GM21423 (cell line): ENCODE data around the gene SLC8A1.

Experiments
- ATAC-seq: cut with Tn5 transposase; IDR thresholded peaks from one replicate; pipeline ENCODE4 v1.9.1; 2021; ENCODE audit warnings: mild to moderate bottlenecking, moderate library complexity; ENCODE audit not compliant: unreplicated experiment

The SLC8A1 gene

DNA sequence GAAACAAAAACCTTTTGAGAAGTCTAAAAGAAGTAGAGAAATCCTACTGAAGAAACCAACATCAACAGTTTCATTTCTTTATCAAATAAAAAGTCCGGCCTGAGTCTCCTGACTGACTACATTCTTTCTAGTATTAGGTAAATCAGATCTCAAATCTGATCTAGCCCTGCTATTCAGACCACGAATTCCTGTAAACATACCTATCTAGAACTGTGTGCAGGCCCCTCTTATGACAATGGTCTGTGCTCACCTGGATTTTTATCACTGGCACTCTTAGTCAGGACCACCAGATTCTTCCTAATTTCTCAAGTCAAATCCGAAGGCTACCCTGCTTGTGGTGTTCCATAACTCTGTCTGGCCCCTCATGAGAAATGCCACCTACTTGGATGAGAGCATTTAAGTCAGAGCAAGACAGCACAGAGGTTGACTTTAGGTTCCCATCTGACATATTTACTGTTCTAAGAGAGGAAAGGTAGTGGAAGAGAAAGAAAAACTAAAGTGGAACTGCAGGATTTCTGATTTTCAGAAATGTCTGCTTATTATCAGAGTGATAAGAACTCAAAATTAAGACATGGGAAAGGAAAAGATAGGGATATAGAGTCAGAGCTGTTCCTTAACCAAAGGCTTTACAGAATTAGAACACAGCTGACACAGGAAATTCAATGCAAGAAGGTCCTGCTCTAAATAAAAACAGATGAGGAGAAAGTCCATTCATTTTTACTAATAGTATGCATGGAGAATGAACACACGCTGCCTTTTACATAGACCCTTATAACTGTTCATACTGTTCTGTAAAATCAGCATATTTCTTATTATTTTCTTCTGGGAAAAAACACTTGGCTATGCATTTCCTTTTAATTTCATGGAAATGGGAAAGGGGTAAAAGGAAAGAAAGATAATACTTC lies 56.5 kb downstream of the SLC8A1 start:
- no peak for ATAC-seq

- ATAC-seq: no peak
Observed at GRCh38 chr2:40394597-40394996, 57.3 kb downstream of the SLC8A1 start.

DNA sequence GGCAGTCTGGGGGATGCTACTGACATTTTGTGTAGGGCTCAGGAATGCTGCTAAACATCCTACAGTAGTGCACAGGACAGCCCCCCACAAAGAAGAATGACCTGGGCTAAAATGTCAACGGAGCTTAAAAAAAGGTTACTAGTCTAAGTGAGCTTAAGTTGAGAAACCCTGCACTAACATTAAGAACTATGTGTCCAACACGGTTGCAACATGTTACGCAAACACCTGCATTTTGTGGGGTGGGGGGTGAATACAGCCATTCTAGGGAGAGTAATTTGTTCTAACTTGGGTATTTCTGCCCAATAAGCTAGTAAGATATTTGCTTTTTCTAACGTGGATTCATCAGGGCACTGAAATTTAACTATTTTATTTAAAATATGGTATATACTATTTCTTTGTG lies 57.9 kb downstream of the SLC8A1 start:
- no peak for ATAC-seq

- ATAC-seq: no peak
Observed at GRCh38 chr2:40388161-40388560, 63.7 kb downstream of the SLC8A1 start.

GRCh38 chr2:40386177-40386576 lies 65.7 kb downstream of the SLC8A1 start:
- no peak for ATAC-seq

GRCh38 chr2:40384714-40385113 lies 67.2 kb downstream of the SLC8A1 start:
- ATAC-seq: no peak

GRCh38 chr2:40384233-40384632 lies 67.7 kb downstream of the SLC8A1 start:
- no peak for ATAC-seq

DNA sequence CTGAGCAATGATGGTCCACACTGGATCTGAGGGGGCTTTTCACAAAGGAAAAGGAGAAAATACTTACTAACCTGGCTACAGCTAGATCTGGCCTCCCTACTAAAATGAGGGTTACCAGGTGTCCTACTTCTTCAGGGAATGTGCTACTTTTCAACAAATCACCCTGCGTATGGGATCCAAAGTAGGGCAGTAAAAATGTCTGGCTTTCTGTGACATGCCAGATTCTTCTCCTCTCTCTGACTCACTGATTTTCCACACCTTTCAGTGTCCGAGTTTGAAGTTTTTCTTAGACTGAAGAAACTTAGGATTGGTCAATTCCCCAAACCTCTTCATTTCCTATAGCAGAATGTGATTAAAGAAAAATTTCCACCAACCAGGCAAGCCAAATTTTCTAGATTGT lies 71.2 kb downstream of the SLC8A1 start:
- ATAC-seq: no peak

DNA sequence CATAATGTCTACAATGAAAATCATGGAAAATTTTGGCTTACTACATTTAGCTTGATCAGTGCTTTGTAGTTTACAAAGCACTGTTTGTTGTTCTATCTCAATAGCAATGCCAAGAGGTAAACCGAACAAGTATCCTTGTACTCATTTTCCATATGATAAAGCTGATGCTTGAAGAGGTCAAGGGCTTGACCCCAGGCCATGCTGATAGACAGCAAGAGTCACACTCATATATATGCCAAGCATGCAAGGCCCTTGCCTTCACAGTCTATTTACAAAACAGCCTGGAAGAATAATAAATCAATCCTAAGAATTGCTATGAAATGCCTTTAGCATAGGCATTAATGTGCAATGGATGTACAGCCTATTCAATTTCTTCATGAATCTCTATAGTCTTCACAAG lies 71.8 kb downstream of the SLC8A1 start:
- no peak for ATAC-seq

DNA sequence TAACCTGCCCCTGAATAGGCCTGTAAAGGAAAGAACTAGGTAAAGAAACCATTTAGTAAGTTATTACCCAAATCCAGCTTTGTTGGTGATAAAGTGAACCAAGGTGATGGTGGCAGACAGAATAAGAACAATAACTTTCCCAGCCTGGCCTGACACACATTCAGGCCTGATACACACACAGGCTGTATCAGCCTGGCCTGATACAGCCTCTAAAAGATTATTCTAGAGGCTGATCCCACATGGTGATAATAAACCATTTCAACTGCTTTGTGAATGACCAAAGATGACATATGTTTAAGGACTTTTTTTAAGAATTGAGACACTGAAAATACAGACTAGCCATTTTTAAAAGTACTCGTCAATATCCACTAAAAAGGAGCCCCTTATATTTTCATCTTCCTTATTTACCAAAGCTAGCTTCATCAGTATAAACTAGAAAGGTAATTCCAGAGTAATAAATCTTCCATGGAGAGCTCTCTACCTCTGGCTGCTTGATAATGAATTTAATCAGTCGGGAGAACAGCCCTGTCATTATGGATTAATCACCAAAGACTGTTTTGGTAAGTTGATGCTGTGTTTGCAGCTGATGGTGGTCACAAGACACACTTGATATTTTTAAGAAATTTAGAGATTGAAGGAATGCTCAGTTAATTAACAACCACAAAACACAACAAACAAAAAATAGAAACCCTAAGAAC lies 77.2 kb downstream of the SLC8A1 start:
- no peak for ATAC-seq

GRCh38 chr2:40373111-40373510 lies 78.8 kb downstream of the SLC8A1 start:
- ATAC-seq: no peak

DNA sequence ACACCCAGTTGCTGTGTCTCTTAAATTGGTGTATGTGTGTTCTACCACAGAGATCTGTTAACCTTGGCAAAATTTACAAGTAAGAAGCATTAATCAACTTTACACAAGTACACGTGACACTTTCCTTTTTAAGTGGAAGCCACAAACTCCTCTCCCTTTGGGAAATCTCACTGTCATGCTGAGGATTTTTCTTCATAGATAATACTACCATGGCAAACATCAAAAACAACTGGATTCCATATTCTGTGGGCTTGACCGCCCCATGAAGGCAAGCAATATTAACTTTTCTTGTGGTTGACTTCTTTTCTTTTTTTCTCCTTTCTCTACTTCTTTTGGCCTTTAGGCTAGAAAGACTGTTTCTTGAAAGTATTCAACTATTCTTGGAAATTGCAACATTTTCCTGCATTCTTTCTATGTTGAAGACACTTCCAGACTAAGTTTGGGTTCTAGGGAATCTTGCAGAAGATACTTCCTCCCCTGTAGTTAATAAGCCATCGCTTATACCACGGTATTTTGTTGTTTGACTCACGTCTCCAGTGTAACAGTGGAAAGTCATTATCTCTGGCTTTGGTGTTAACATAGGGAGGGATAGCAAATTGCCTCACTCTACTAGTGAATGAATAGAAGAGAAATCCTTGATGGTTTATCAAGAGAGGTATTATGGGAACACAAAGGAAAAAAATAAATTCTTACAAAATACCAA lies 79.5 kb downstream of the SLC8A1 start:
- ATAC-seq: no peak

DNA sequence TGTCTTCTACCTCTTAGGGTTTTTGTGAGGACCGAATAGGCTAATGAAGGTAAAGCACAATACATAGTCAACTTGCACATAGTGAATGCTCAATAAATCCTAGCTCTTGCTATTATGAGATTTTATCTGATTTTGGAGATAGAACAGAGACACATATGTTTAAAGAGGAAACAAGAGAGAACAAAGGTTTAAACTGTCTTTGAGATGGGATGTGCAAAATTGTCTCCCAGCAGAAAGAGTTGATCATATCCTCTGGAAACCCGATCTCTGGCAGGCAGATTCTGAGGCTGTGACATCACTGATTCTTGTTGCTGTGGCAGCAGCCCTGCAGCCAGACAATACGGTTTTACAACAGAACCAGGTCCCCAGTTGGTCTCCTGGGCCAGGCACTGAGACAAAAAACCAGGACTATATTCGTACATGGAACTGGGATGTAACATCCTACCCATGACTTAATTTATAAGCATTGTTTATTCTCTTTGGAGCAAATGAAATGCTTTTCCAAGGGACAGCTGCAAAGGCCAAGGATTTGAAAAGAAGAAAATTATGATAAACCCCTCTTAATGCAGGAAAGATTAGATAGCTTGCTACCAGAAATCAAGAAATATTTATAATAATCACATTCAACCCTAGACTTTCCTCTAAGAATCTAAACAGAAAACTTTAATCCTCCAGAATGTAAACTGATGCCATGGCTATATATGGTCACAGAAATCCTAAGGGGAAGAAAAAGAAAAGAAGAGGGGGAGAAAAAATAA lies 80.2 kb downstream of the SLC8A1 start:
- no peak for ATAC-seq

GRCh38 chr2:40370007-40370395 lies 81.9 kb downstream of the SLC8A1 start:
- no peak for ATAC-seq

DNA sequence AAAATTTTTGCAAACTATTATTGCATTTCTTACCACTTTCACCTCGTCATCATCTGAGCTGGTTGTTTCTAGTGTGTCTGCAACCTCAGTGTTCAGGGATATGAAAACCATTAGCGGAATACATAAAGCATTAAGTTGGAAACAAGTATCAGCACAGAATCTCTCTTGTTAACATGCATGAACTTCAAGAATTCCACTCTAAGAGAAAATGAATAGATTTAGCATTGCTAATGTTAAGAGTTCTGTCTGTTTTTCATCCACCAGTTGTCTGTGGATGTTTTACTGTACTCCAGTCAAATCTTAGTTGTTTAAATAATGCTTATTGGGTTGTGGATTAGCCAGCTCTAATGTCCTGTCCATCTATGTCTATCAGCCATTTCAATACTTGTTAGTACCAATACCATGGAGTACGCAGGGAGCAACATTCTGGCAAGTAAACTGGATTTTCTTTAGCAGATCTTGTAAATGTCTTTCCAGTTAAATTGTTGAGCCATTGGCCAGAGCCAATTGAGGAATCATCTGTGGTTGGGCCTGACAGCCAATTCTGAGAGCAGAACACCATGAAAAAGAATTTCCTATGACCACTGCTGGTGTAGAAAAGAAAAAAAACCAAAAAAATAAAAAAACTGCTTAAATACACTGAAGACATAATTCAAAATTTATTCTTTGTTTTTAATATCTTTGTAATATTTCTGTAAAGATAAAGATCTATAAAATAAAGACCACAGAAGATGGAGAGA lies 82.5 kb downstream of the SLC8A1 start:
- ATAC-seq: no peak

DNA sequence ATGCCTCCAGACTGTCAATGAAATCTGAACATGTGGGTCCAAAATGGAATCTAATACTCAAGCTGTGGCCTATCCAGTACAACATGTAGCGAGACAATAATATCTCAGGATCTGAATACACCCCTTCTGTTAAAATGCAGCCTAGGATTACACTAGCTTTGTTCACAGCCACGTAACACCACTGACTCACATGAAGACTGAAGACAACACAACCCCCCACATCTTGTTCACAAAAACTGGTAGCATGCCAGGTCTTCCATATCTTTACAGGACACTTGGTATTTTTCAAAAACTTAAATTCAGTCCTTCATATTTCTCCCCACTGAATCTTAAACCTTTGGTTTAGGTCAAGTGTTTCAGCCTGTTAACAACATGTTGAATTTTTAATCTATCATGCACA lies 84.2 kb downstream of the SLC8A1 start:
- ATAC-seq: no peak

DNA sequence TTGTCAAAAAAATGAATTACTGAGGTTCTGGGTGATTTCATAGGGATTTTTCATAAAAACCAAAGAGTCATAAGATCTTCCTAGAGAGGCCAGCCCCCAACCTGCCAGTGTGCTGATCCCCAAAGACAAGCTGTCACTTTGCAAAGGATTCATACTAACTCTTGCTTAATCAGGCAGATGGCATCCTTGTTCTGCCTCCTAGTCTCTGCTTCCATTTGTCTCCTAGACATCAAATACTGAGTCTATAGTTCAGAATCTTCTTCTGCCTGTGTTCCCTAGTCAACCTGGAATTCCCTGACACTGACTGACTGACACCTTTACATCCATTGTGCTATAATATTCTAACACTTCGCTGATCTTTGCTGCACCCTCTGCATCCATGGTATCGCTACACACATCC lies 84.9 kb downstream of the SLC8A1 start:
- no peak for ATAC-seq

- ATAC-seq: no peak
Observed at GRCh38 chr2:40364151-40364874, 87.6 kb downstream of the SLC8A1 start.

- no peak for ATAC-seq
Observed at GRCh38 chr2:40363631-40364030, 88.3 kb downstream of the SLC8A1 start.

- no peak for ATAC-seq
Observed at GRCh38 chr2:40363231-40363630, 88.7 kb downstream of the SLC8A1 start.
